ENCODE data around the gene CELA3A.
A peak's percentile ranks its signal among the peaks of the same experiment; 100 is the strongest.
"Not testable (repeated sequence)": the region's sequence is repeated elsewhere in the genome, so short reads cannot be mapped to it uniquely, and the experiment has no call there.

The CELA3A gene

GRCh38 chr1:22001409-22001808 is at the start of gene CELA3A:
Gene CELA3A, plus strand, starts transcription at chr1:22001657. Its CDS starts 18 bp downstream, at chr1:22001675.
- DNase-seq (ENCODE audit: low read depth): no peak

DNA sequence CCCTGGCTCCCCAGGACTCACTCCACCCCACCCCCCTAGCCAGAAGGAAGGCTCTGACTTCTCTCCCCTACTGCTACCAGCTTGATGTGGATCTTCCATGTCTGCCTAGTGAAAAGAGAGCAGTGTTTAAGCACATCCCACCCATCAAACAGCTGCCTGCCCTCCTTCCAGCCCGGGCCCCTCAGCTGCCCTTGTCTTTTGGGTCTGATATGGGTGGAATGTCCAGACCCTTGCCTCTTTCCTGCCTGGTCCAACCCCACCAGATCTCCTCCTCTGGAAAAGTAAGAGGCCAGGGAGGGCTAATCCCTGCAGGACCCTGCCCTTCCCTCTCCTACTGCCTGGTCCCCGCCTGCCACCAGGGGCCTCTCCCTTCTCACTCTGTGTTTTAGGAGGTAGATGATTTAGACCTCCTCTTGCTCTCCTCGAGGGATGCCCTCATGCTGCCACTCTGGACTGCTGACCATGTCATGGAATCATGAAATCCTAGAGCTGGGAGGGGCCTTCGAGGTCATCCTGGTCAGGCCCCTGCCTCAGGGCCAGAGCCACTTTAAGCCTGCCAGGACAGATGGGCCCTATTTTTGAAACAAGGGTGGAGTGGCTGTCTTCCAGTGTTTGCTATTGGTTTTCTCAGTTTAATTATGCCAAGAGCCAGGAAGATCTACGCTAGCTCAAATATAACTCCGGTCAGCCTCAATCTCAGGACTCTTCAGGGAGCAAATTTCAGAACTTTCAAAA is 48.5 kb upstream of the CELA3A start:
- DNase-seq (ENCODE audit: low read depth): no peak

DNA sequence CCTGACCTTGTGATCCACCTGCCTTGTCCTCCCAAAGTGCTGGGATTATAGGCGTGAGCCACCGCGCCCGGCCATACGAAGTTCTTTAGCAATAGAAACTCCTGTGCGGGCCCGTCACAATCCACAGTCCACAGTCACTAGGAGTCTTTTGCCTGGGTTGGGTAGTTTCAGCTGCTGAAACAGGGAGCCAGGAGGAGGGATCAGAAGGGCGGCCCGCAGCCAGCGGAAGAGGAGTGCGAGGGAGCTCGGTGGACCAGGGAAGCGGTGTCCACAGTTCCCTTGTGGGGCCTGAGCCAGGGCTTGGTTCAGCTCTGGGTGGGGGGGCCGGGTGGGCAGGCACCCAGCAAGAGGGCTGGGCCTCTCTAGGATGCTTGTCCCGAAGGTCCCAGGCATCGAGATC is 46.4 kb upstream of the CELA3A start:
- no peak for DNase-seq (ENCODE audit: low read depth)

DNA sequence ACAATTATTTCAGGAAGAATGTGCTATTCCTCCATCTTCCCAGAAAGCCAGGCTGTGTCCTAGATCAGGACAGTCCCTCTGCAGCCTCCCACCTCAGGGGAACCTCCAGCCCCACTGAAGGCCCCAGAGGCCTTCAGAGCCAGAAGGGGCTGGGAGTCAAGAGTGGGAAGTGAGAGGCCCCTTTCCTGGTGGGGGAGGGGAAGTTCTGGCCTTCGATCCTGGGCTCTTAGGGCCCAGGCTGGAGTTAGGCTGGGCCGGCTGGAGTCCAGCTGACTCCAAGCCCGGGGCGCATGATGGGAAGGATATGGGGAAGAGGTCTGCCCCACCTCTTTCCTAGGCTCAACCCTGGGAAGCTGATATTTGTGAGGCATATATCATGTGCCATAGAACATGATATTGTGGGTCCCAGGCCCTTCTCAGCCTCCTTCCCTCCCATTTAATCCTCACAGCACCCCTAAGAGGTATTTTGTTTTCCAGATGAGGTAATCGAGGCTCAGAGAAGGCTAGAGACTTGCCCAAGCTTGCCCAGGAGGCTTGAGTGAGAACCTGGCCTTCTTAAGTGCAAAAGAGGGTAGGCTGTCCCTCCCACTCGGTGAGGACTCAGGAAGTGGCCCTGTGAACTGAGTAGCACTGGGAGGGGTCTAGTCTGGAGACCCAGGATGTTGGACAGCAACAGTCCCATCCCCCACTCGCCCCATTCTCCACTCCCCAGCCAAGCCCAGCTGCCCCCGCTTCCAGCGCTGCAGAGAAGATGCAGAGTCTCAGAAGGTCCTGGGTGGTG is 45.8 kb upstream of the CELA3A start:
- no peak for DNase-seq (ENCODE audit: low read depth)

DNA sequence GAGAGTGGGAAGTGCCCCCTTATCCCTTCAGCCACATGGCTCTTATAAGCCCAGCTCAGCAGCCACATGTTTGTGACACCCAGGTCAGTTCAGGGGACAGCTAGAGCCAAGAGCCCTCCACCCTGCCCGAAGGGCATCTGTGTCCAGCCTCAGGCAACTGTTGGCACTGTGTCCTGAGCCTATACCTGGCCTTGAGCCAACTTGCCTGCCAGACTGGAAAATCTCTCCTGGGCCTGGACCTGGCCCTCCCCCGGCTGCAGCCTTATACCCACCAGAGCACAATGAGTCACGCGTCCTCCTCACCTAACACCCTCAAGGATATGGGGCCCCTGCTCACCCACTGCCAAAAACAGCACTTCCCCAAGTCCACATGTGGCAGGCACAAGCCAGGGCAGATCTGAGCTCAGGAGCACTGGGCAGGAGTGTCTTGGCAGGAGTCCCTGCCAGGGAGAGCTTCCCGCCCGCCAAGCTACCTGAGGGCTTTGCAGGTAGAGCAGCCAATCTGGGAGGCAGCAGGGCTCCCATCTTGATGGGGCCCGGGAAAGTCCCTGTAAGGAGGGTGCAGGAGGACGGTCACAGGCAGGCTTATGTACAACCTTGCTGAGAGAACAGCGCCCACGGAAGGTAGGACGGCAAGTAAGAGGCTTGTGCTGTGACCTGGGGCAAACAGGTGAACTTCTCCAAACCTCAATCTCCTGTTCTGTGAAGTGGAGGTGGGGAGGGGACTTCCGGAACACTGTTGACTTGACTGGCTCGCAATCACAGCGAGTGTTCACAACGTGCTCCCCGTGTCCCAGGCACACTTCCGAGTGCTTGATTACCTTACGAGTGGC is 44.5 kb upstream of the CELA3A start:
- peak; percentile 44 for DNase-seq (ENCODE audit: low read depth)

DNA sequence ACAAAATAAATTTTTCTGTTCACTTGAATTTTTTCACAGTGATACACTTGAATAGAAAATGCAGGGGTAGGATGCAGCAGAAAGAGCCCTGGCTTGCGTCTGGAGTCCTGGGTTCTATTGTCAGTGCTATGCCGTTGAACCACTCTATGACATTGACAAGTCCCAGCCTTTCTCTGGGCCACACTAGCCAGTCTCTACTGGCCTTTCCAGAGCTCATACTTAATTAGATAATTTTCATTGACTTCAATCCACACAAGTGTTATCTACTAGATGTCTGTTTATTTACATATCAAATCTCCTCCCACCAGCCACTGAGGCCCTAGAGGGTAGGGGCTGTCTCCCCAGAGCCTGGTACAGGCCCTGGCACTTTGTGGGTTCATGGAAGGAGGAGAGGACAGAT is 40.1 kb upstream of the CELA3A start:
- DNase-seq (ENCODE audit: low read depth): no peak

- no peak for DNase-seq (ENCODE audit: low read depth)
Observed at GRCh38 chr1:21961799-21962198, 39.7 kb upstream of the CELA3A start.

- DNase-seq (ENCODE audit: low read depth): peak; percentile 41
Observed at GRCh38 chr1:21963477-21964217, 37.8 kb upstream of the CELA3A start.

GRCh38 chr1:21966247-21967000 is 35.0 kb upstream of the CELA3A start:
- DNase-seq (ENCODE audit: low read depth): no peak

GRCh38 chr1:21967216-21967615 is 34.2 kb upstream of the CELA3A start:
- DNase-seq (ENCODE audit: low read depth): not testable (repeated sequence)

DNA sequence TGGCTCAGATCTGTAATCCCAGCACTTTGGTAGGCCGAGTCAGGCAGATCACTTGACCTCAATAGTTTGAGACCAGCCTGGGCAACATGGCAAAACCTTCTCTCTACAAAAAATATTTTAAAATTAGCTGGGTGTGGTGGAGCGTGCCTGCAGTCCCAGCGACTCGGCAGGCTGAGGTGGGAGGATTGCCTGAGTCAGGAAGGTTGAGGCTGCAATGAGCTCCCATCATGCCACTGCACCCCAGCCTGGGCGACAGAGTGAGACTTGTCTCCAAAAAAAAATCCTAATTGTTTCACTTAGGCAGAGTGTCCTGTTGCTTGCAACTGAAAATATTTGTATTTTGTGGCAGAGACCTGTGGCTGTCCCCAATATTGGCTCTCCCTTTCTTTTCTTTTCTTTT is 32.4 kb upstream of the CELA3A start:
- DNase-seq (ENCODE audit: low read depth): not testable (repeated sequence)

GRCh38 chr1:21970523-21970922 is 30.9 kb upstream of the CELA3A start:
- not testable (repeated sequence) for DNase-seq (ENCODE audit: low read depth)

- DNase-seq (ENCODE audit: low read depth): not testable (repeated sequence)
Observed at GRCh38 chr1:21972973-21973441, 28.4 kb upstream of the CELA3A start.

DNA sequence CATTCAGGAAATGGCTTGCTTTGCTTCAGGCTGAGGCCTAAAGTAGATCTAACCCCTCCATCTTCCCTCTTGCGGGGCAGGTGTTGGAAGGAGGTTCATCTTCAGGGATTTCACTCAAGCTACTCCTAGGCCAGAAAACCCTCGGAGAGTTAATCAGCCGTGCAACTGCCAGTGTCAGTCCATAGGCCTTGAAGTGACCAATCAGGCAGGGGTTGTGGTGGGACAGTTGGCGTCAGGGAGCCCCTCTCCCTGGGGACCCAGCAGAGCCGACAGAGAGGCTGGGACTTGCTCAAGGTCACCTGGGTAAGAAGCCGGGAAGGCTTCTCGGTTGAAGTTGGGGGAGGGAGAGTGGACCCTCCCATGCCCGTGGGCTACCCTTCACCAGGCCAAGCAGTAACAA is 27.5 kb upstream of the CELA3A start:
- not testable (repeated sequence) for DNase-seq (ENCODE audit: low read depth)

- not testable (repeated sequence) for DNase-seq (ENCODE audit: low read depth)
Observed at GRCh38 chr1:21974699-21975098, 26.8 kb upstream of the CELA3A start.

GRCh38 chr1:21975296-21975695 is 26.2 kb upstream of the CELA3A start:
- DNase-seq (ENCODE audit: low read depth): not testable (repeated sequence)

GRCh38 chr1:21976703-21977239 is 24.7 kb upstream of the CELA3A start, which contains the start of gene CELA3B:
Gene CELA3B, plus strand, starts transcription at chr1:21977022. Its CDS starts 18 bp downstream, at chr1:21977040.
- not testable (repeated sequence) for DNase-seq (ENCODE audit: low read depth)

GRCh38 chr1:21978209-21978608 is 23.2 kb upstream of the CELA3A start:
- not testable (repeated sequence) for DNase-seq (ENCODE audit: low read depth)

- DNase-seq (ENCODE audit: low read depth): not testable (repeated sequence)
Observed at GRCh38 chr1:21980515-21981220, 20.8 kb upstream of the CELA3A start.

DNA sequence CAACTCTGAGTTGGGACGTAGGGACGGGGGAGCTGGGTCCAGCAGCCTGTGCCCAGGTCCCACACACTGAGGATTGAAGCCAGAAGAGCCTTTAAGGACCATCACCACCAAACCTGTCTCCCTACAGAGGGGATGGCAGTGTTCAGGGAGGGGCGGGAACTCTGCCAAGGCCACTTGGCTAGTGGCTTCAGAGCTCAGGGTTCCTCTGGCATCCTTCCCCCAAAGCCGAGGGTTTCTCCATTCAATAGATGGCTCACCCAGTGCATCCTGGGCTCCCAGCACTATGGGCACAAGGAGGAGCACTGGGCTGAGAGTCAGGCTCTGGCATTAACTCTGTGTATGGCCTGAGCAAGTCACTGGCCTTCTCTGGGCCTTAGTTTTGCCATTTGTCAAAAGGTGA is 20.2 kb upstream of the CELA3A start:
- not testable (repeated sequence) for DNase-seq (ENCODE audit: low read depth)
